B cell (primary cell): ENCODE data around the gene TRPV5.

Experiments
- EZH2 ChIP-seq: IDR thresholded peaks from 2 replicates; pipeline ENCODE4 v1.6.1; 2012; ENCODE audit warnings: borderline replicate concordance, low read depth, mild to moderate bottlenecking, moderate library complexity, low read length; ENCODE audit not compliant: insufficient read depth, poor library complexity, severe bottlenecking
- TF ChIP-seq, protein P1 (sequence below): fragments of 200-600 bp; IDR thresholded peaks from one replicate; pipeline ENCODE4 v1.8.0; 2022; ENCODE audit warnings: antibody characterized with exemption, mild to moderate bottlenecking

DNA sequence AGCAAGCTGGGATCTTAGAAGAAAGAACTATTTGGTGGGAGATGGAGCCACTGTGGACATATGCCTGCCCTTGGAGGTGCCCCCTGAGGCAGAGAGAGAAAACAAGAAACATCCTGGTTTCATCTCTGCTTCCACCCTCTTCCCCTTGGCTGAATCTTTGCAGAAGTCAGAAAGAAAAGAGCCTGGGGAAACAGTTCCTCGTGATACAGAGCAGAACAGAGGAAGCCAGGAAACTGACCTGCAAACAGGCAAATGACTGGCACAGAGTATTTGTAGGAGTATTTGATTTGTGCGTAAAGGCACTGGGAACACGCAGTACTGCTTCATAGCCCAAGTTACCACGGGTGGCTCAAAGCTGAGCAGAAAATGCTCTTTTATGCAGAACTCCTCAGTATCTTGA lies 35.6 kb upstream of the TRPV5 start:
- TF ChIP-seq, protein P1, sequence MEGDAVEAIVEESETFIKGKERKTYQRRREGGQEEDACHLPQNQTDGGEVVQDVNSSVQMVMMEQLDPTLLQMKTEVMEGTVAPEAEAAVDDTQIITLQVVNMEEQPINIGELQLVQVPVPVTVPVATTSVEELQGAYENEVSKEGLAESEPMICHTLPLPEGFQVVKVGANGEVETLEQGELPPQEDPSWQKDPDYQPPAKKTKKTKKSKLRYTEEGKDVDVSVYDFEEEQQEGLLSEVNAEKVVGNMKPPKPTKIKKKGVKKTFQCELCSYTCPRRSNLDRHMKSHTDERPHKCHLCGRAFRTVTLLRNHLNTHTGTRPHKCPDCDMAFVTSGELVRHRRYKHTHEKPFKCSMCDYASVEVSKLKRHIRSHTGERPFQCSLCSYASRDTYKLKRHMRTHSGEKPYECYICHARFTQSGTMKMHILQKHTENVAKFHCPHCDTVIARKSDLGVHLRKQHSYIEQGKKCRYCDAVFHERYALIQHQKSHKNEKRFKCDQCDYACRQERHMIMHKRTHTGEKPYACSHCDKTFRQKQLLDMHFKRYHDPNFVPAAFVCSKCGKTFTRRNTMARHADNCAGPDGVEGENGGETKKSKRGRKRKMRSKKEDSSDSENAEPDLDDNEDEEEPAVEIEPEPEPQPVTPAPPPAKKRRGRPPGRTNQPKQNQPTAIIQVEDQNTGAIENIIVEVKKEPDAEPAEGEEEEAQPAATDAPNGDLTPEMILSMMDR = no peak
- no peak for TF ChIP-seq EZH2
